HepG2 (cell line): ENCODE results near the gene ZFYVE27. TPM values are rescaled to one million over a fixed set of nuclear protein-coding genes. Genes with fewer than 3 reads are reported as not detected.

ENCODE experiments used
- ATAC-seq: fragments of 200-7000 bp; cut with Tn5 transposase; 3 replicates; pipeline ENCODE4 v1.9.1; 2020; ENCODE audit warnings: mild to moderate bottlenecking, moderate library complexity
- BruUV-seq: library from RNA; stranded (reverse); fragments of 400-500 nt; replicated peaks from 2 replicates; lab custom pipeline; 2021; lab: Mats Ljungman, UMichigan
- CTCF ChIA-PET: fragments of 300-600 bp; formaldehyde crosslinking; extraction: SDS; loops from one replicate; lab custom pipeline; 2021; ENCODE audit warnings: low total read pairs, inconsistent platforms, low intra/inter-chr PET ratio; lab: Yijun Ruan, JAX
- POLR2A ChIA-PET: fragments of 350-600 bp; sonication (Branson Sonifier 250); formaldehyde crosslinking; loops from one replicate; lab custom pipeline; 2020; ENCODE audit warnings: antibody characterized with exemption, inconsistent platforms; lab: Yijun Ruan, JAX
- DNase-seq: peaks from one replicate; pipeline ENCODE4 v3.0.0-alpha.2; 2015; ENCODE audit warnings: low spot score
- FAIRE-seq: peaks from 3 replicates; lab custom pipeline; 2011; peaks lifted over from hg19 to GRCh38; lab: Jason Lieb, UNC
- H2AFZ ChIP-seq: one replicate; pipeline ENCODE4 v1.6.1; 2011; ENCODE audit warnings: low read length, inconsistent platforms
- H3K27ac ChIP-seq: fragments of 300-600 bp; 3 replicates; pipeline ENCODE4 v1.8.0; 2011; ENCODE audit warnings: mixed run types, mild to moderate bottlenecking, mixed read lengths, low read length, inconsistent platforms; ENCODE audit not compliant: insufficient read depth; ENCODE audit errors: extremely low read length
- H3K27me3 ChIP-seq, 2 experiments: fragments of 200-600 bp in 1 of 2; 2 replicates in 1 of 2; 3 replicates in 1 of 2; pipeline versions ENCODE4 v1.6.0 to v1.8.0; 2011; ENCODE audit warnings: low read length in 2 of 2, mild to moderate bottlenecking in 2 of 2, moderate library complexity in 2 of 2, inconsistent platforms in 1 of 2; ENCODE audit not compliant: insufficient read depth in 2 of 2, control insufficient read depth in 1 of 2
- H3K36me3 ChIP-seq, 2 experiments: fragments of 200-600 bp in 1 of 2; replicated peaks in 1 of 2; 2 replicates in 1 of 2; 3 replicates in 1 of 2; pipeline versions ENCODE4 v1.5.1 to v1.8.0; 2011; ENCODE audit warnings: low read length in 2 of 2, inconsistent platforms in 1 of 2; ENCODE audit not compliant: insufficient read depth in 2 of 2, control insufficient read depth in 1 of 2
- H3K4me1 ChIP-seq: 2 replicates; pipeline ENCODE4 v1.5.1; 2012; ENCODE audit warnings: low read length, inconsistent platforms; ENCODE audit not compliant: insufficient read depth
- H3K4me2 ChIP-seq: 2 replicates; pipeline ENCODE4 v1.6.0; 2011; ENCODE audit warnings: low read depth, low read length, inconsistent platforms
- H3K4me3 ChIP-seq, 3 experiments: fragments of 200-600 bp in 1 of 3; sonication (generic), shearing (Covaris generic) in 1 of 3; replicated peaks in 1 of 3; 2 replicates each; pipeline ENCODE4 v1.5.1; 2011 to 2016; ENCODE audit warnings: low read length in 3 of 3, inconsistent platforms in 2 of 3, low read depth in 2 of 3, mild to moderate bottlenecking in 2 of 3, control low read depth in 1 of 3, mixed read lengths in 1 of 3; ENCODE audit not compliant: insufficient read depth in 1 of 3
- H3K79me2 ChIP-seq: one replicate; pipeline ENCODE4 v1.6.1; 2011; ENCODE audit warnings: low read length, inconsistent platforms; ENCODE audit not compliant: insufficient read depth
- H3K9ac ChIP-seq: 2 replicates; pipeline ENCODE4 v1.6.0; 2011; ENCODE audit warnings: mild to moderate bottlenecking, low read depth, low read length, inconsistent platforms; ENCODE audit not compliant: insufficient read depth
- H3K9me3 ChIP-seq: 2 replicates; pipeline ENCODE4 v1.5.1; 2012; ENCODE audit warnings: mild to moderate bottlenecking, low read length
- H4K20me1 ChIP-seq: 2 replicates; pipeline ENCODE4 v1.6.0; 2011; ENCODE audit warnings: inconsistent platforms, mild to moderate bottlenecking, low read length, moderate library complexity; ENCODE audit not compliant: insufficient read depth
- HHEX ChIP-seq: IDR thresholded peaks from 2 replicates; pipeline ENCODE4 v1.6.1; 2016; ENCODE audit warnings: control low read depth
- HOXA5 ChIP-seq: sonication (generic); formaldehyde crosslinking; IDR thresholded peaks from 2 replicates; pipeline ENCODE4 v1.4.0; 2020; ENCODE audit warnings: missing genetic modification reagents
- KLF12 ChIP-seq: sonication (generic); formaldehyde crosslinking; IDR thresholded peaks from 2 replicates; pipeline ENCODE4 v1.4.0; 2020; ENCODE audit warnings: missing genetic modification reagents, borderline replicate concordance
- LCORL ChIP-seq, 2 experiments: fragments of 450-650 bp in 1 of 2; sonication (generic) in 1 of 2; formaldehyde crosslinking in 1 of 2; IDR thresholded peaks; 2 replicates each; pipeline versions ENCODE4 v1.5.0 to v1.6.1; 2017 to 2020; ENCODE audit warnings: antibody characterized with exemption in 1 of 2, missing genetic modification reagents in 1 of 2
- ZFP36 ChIP-seq: fragments of 150-350 bp; IDR thresholded peaks from 2 replicates; pipeline ENCODE4 v1.6.1; 2018; ENCODE audit warnings: borderline replicate concordance, low read length, low read depth; ENCODE audit not compliant: partially characterized antibody
- ZNF773 ChIP-seq: sonication (generic); formaldehyde crosslinking; IDR thresholded peaks from 2 replicates; pipeline ENCODE4 v1.4.0; 2020; ENCODE audit warnings: missing genetic modification reagents, borderline replicate concordance
- WGBS: methylation state at CpG from one replicate; pipeline ENCODE4 v1.1.6; 2017; ENCODE audit warnings: low lambda C conversion rate; 5-methylcytosine and 5-hydroxymethylcytosine counted together
- in situ Hi-C: cut with HindIII; loops from 2 replicates; pipeline ENCODE4 v1.10.0; 2017; ENCODE audit warnings: low pct_unique_long_range_greater_than_20kb; ENCODE audit not compliant: extremely low pct_ligation_motif_present
- intact Hi-C: fragments of 100-400 bp; cut with micrococcal nuclease; formaldehyde crosslinking; loops from one replicate; pipeline ENCODE4 v1.10.0; 2022; ENCODE audit not compliant: unreplicated experiment
- polyA plus RNA-seq, 8 experiments: library from polyadenylated mRNA; depleted of rRNA in 3 of 8; stranded (reverse) in 7 of 8; unstranded in 1 of 8; fragments of >200 nt; fragmentation: Illumina TruSeq in 4 of 8; extraction: Trizol in 4 of 8; gene quantifications; 2 replicates each; pipeline versions ENCODE4 v1.2.1 to v1.2.3, GENCODE V29; 2011 to 2016; ENCODE audit warnings: low read depth in 4 of 8, missing spikeins in 1 of 8, mixed read lengths in 1 of 8; ENCODE audit not compliant: insufficient read depth in 1 of 8
- total RNA-seq, 5 experiments: library from RNA; depleted of rRNA; stranded (reverse); fragments of >200 nt; fragmentation: Illumina TruSeq; extraction: Trizol; gene quantifications; 2 replicates each; pipeline ENCODE4 v1.2.3, GENCODE V29; 2016; ENCODE audit warnings: low read depth in 1 of 5
- TF ChIP-seq, protein P1 (sequence below): sonication (generic); formaldehyde crosslinking; IDR thresholded peaks from 2 replicates; pipeline ENCODE4 v1.5.0; 2020; ENCODE audit warnings: mild to moderate bottlenecking, missing genetic modification reagents
- TF ChIP-seq, protein P2 (sequence below): sonication (generic); formaldehyde crosslinking; IDR thresholded peaks from 2 replicates; pipeline ENCODE4 v1.4.0; 2020; ENCODE audit warnings: missing genetic modification reagents
- TF ChIP-seq, protein P3 (sequence below): IDR thresholded peaks from 2 replicates; pipeline ENCODE4 v1.4.0; 2020; ENCODE audit warnings: mild to moderate bottlenecking, missing genetic modification reagents
- TF ChIP-seq, protein P4 (sequence below): IDR thresholded peaks from 2 replicates; pipeline ENCODE4 v1.6.1; 2016; ENCODE audit warnings: low read depth, borderline replicate concordance

ZFYVE27 gene
- total and polyA plus RNA-seq, 2 of the 13 experiments (the other 11 are each of a cell fraction or from before 2014, with no cell fraction given) = 19.7 to 20.5 TPM

DNA sequence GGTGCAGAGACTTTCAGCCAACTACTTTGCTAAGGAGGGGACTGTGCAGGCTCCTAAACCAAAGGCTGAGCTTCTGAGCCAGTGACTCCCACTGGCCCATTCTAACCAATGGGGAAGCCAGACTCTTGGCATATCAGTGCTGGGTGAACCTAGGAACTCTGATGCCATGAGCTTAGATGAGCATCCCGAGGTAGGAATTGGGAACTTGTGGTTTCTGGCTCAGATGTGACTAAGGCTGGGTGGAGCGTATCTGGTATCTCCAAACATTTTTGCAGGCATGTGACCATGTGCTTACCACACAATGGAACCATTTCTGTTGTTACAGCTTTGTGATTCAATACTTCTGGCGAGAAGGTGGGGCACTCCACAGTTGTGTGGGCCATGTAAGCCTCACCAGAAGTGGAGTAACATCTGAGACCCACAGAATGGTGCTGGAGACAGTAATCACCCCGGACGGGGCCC lies 47.3 kb upstream of the ZFYVE27 start (continued):
- TF ChIP-seq, protein P1, sequence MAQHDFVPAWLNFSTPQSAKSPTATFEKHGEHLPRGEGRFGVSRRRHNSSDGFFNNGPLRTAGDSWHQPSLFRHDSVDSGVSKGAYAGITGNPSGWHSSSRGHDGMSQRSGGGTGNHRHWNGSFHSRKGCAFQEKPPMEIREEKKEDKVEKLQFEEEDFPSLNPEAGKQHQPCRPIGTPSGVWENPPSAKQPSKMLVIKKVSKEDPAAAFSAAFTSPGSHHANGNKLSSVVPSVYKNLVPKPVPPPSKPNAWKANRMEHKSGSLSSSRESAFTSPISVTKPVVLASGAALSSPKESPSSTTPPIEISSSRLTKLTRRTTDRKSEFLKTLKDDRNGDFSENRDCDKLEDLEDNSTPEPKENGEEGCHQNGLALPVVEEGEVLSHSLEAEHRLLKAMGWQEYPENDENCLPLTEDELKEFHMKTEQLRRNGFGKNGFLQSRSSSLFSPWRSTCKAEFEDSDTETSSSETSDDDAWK (CRISPR knock-in tag) = no peak

DNA sequence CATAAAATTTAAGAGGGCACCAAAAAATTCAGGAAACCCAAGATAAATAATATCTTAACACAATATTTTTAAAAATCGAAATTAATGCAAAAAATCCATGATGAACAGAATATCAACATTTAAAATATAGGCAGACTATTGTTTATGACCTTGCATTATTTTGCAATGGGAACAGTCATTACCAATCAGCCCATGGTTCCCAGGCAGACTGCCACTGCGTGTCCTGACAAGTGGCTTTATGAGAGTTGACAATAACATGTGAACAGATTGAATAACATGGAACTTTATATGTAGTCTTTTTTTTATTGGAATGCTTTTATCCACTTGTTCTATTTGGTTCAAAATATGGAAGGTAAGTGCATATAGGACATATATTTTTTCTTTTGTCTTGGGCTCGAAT lies 46.8 kb upstream of the ZFYVE27 start:
- BruUV-seq = no TSS peak
- 64% methylated on average over 3 of the region's 3 CpGs for WGBS
- in situ Hi-C loops = no loop called here
- Histone ChIP-seq H3K4me2 (no peak overlapping the region), H3K79me2 (peaks cover 17% of the 10 kb centered on the region), H3K4me1 (peaks cover 25% of the 10 kb centered on the region), H3K9ac (no peak overlapping the region), H4K20me1 (no peaks in the 10 kb centered on the region), H3K27ac (no peak overlapping the region), H3K27me3 (no peaks in the 10 kb centered on the region; a peak in 1 of 5 replicates), H3K36me3 (no peaks in the 10 kb centered on the region), H3K4me3 (no peak overlapping the region), H3K9me3 (no peaks in the 10 kb centered on the region), H2AFZ (no peak overlapping the region)
- TF ChIP-seq ZNF773 (CRISPR knock-in tag) = no peak
- no peak for TF ChIP-seq ZFP36
- TF ChIP-seq HOXA5 (CRISPR knock-in tag) = no peak
- TF ChIP-seq, protein P2, sequence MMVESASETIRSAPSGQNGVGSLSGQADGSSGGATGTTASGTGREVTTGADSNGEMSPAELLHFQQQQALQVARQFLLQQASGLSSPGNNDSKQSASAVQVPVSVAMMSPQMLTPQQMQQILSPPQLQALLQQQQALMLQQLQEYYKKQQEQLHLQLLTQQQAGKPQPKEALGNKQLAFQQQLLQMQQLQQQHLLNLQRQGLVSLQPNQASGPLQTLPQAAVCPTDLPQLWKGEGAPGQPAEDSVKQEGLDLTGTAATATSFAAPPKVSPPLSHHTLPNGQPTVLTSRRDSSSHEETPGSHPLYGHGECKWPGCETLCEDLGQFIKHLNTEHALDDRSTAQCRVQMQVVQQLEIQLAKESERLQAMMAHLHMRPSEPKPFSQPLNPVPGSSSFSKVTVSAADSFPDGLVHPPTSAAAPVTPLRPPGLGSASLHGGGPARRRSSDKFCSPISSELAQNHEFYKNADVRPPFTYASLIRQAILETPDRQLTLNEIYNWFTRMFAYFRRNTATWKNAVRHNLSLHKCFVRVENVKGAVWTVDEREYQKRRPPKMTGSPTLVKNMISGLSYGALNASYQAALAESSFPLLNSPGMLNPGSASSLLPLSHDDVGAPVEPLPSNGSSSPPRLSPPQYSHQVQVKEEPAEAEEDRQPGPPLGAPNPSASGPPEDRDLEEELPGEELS (CRISPR knock-in tag) = no peak
- TF ChIP-seq, protein P3, sequence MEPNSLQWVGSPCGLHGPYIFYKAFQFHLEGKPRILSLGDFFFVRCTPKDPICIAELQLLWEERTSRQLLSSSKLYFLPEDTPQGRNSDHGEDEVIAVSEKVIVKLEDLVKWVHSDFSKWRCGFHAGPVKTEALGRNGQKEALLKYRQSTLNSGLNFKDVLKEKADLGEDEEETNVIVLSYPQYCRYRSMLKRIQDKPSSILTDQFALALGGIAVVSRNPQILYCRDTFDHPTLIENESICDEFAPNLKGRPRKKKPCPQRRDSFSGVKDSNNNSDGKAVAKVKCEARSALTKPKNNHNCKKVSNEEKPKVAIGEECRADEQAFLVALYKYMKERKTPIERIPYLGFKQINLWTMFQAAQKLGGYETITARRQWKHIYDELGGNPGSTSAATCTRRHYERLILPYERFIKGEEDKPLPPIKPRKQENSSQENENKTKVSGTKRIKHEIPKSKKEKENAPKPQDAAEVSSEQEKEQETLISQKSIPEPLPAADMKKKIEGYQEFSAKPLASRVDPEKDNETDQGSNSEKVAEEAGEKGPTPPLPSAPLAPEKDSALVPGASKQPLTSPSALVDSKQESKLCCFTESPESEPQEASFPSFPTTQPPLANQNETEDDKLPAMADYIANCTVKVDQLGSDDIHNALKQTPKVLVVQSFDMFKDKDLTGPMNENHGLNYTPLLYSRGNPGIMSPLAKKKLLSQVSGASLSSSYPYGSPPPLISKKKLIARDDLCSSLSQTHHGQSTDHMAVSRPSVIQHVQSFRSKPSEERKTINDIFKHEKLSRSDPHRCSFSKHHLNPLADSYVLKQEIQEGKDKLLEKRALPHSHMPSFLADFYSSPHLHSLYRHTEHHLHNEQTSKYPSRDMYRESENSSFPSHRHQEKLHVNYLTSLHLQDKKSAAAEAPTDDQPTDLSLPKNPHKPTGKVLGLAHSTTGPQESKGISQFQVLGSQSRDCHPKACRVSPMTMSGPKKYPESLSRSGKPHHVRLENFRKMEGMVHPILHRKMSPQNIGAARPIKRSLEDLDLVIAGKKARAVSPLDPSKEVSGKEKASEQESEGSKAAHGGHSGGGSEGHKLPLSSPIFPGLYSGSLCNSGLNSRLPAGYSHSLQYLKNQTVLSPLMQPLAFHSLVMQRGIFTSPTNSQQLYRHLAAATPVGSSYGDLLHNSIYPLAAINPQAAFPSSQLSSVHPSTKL = no peak
- no peak for TF ChIP-seq LCORL (IDR thresholded peaks at IDR 0.05)
- TF ChIP-seq LCORL (CRISPR knock-in tag; IDR thresholded peaks at IDR 0.05) = no peak
- TF ChIP-seq, protein P4, sequence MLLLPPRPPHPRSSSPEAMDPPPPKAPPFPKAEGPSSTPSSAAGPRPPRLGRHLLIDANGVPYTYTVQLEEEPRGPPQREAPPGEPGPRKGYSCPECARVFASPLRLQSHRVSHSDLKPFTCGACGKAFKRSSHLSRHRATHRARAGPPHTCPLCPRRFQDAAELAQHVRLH = no peak
- no peak for TF ChIP-seq HHEX (CRISPR knock-in tag)
- no peak for TF ChIP-seq KLF12
- ChIA-PET CTCF (no interaction called here), POLR2A (no interaction called here)
- FAIRE-seq (no peak), ATAC-seq (no peak), DNase-seq (no peak)
- intact Hi-C loops = no loop called here
